ENCODE data around the gene RFX3.

RFX3 gene

GRCh38 chr9:3263698-3264097 lies 262.1 kb downstream of the RFX3 start:
- Histone ChIP-seq H3K4me2 (ENCODE audit: insufficient read depth, low read length) (no peak overlapping the region), H3K36me3 (ENCODE audit: insufficient read depth, low read length) (peaks cover 5% of the 10 kb centered on the region), H3K4me1 (ENCODE audit: insufficient read depth, low read length) (no peaks in the 10 kb centered on the region), H3K27me3 (ENCODE audit: insufficient read depth, low read length, poor library complexity) (no peaks in the 10 kb centered on the region), H3K9ac (ENCODE audit: low read depth, low read length) (no peak overlapping the region), H4K20me1 (ENCODE audit: insufficient read depth, low read length) (no peaks in the 10 kb centered on the region), H2AFZ (ENCODE audit: low read depth, low read length) (no peak overlapping the region), H3K27ac (ENCODE audit: low read length) (no peak overlapping the region), H3K9me3 (ENCODE audit: insufficient read depth, low read length, severe bottlenecking) (no peaks in the 10 kb centered on the region), H3K79me2 (ENCODE audit: insufficient read depth, low read length) (no peaks in the 10 kb centered on the region), H3K4me3 (ENCODE audit: low read depth in 1 of 2, low read length in 2 of 2) (no peak overlapping the region)
- DNase-seq = no peak
- no peak for ATAC-seq (ENCODE audit: insufficient read depth, low read depth)
- TF ChIP-seq EZH2 (IDR thresholded peaks at IDR 0.05; ENCODE audit: borderline replicate concordance, low read depth, low read length, severe bottlenecking) = no peak
- no peak for TF ChIP-seq CTCF (IDR thresholded peaks at IDR 0.05; ENCODE audit: borderline replicate concordance, extremely low read depth, low read length, poor library complexity, severe bottlenecking)

GRCh38 chr9:3262826-3263529 lies 262.8 kb downstream of the RFX3 start:
- no peak overlapping the region for H3K4me2 ChIP-seq (ENCODE audit: insufficient read depth, low read length)
- no peaks in the 10 kb centered on the region for H4K20me1 ChIP-seq (ENCODE audit: insufficient read depth, low read length)
- H3K36me3 ChIP-seq (ENCODE audit: insufficient read depth, low read length) = peaks cover 5% of the 10 kb centered on the region
- no peaks in the 10 kb centered on the region for H3K4me1 ChIP-seq (ENCODE audit: insufficient read depth, low read length)
- ATAC-seq (ENCODE audit: insufficient read depth, low read depth) (no peak), DNase-seq (no peak)
- no peak overlapping the region for H3K4me3 ChIP-seq (ENCODE audit: low read depth in 1 of 2, low read length in 2 of 2)
- no peaks in the 10 kb centered on the region for H3K27me3 ChIP-seq (ENCODE audit: insufficient read depth, low read length, poor library complexity)
- no peak overlapping the region for H3K9ac ChIP-seq (ENCODE audit: low read depth, low read length)
- no peak overlapping the region for H2AFZ ChIP-seq (ENCODE audit: low read depth, low read length)
- no peaks in the 10 kb centered on the region for H3K9me3 ChIP-seq (ENCODE audit: insufficient read depth, low read length, severe bottlenecking)
- H3K79me2 ChIP-seq (ENCODE audit: insufficient read depth, low read length) = no peaks in the 10 kb centered on the region
- TF ChIP-seq EZH2 (IDR thresholded peaks at IDR 0.05; ENCODE audit: borderline replicate concordance, low read depth, low read length, severe bottlenecking) = no peak
- no peak overlapping the region for H3K27ac ChIP-seq (ENCODE audit: low read length)

GRCh38 chr9:3261484-3261883 lies 264.3 kb downstream of the RFX3 start:
- H4K20me1 ChIP-seq (ENCODE audit: insufficient read depth, low read length) = no peaks in the 10 kb centered on the region
- H3K36me3 ChIP-seq (ENCODE audit: insufficient read depth, low read length) = peaks cover 5% of the 10 kb centered on the region
- H3K9me3 ChIP-seq (ENCODE audit: insufficient read depth, low read length, severe bottlenecking) = no peaks in the 10 kb centered on the region
- no peak overlapping the region for H3K27ac ChIP-seq (ENCODE audit: low read length)
- no peaks in the 10 kb centered on the region for H3K4me1 ChIP-seq (ENCODE audit: insufficient read depth, low read length)
- ATAC-seq (ENCODE audit: insufficient read depth, low read depth) (no peak), DNase-seq (no peak)
- H3K4me2 ChIP-seq (ENCODE audit: insufficient read depth, low read length) = no peak overlapping the region
- no peaks in the 10 kb centered on the region for H3K27me3 ChIP-seq (ENCODE audit: insufficient read depth, low read length, poor library complexity)
- TF ChIP-seq EZH2 (IDR thresholded peaks at IDR 0.05; ENCODE audit: borderline replicate concordance, low read depth, low read length, severe bottlenecking) (no peak), CTCF (IDR thresholded peaks at IDR 0.05; ENCODE audit: borderline replicate concordance, extremely low read depth, low read length, poor library complexity, severe bottlenecking) (no peak)
- H3K4me3 ChIP-seq (ENCODE audit: low read depth in 1 of 2, low read length in 2 of 2) = no peak overlapping the region
- H3K79me2 ChIP-seq (ENCODE audit: insufficient read depth, low read length) = no peaks in the 10 kb centered on the region
- H3K9ac ChIP-seq (ENCODE audit: low read depth, low read length) = no peak overlapping the region
- H2AFZ ChIP-seq (ENCODE audit: low read depth, low read length) = no peak overlapping the region

- Histone ChIP-seq H2AFZ (ENCODE audit: low read depth, low read length) (no peak overlapping the region), H3K4me3 (ENCODE audit: low read depth in 1 of 2, low read length in 2 of 2) (no peak overlapping the region), H4K20me1 (ENCODE audit: insufficient read depth, low read length) (no peaks in the 10 kb centered on the region), H3K4me1 (ENCODE audit: insufficient read depth, low read length) (no peaks in the 10 kb centered on the region), H3K9ac (ENCODE audit: low read depth, low read length) (no peak overlapping the region), H3K4me2 (ENCODE audit: insufficient read depth, low read length) (no peak overlapping the region), H3K79me2 (ENCODE audit: insufficient read depth, low read length) (no peaks in the 10 kb centered on the region), H3K27me3 (ENCODE audit: insufficient read depth, low read length, poor library complexity) (no peaks in the 10 kb centered on the region), H3K27ac (ENCODE audit: low read length) (no peak overlapping the region), H3K36me3 (ENCODE audit: insufficient read depth, low read length) (peaks cover 8% of the 10 kb centered on the region; the same call in 1 of the 2 replicates), H3K9me3 (ENCODE audit: insufficient read depth, low read length, severe bottlenecking) (no peaks in the 10 kb centered on the region)
- TF ChIP-seq EZH2 (IDR thresholded peaks at IDR 0.05; ENCODE audit: borderline replicate concordance, low read depth, low read length, severe bottlenecking) (no peak), CTCF (IDR thresholded peaks at IDR 0.05; ENCODE audit: borderline replicate concordance, extremely low read depth, low read length, poor library complexity, severe bottlenecking) (no peak)
- DNase-seq (no peak), ATAC-seq (ENCODE audit: insufficient read depth, low read depth) (no peak)
Observed at GRCh38 chr9:3256571-3257330, 269.1 kb downstream of the RFX3 start.
